ACC112 (cell line): ENCODE measurements around the gene UBD.

Experiments used
- H2AFZ ChIP-seq: fragments of 200-600 bp; sonication (generic); one replicate; pipeline ENCODE4 v1.6.0; 2017; ENCODE audit warnings: antibody characterized with exemption, low read length; ENCODE audit not compliant: unreplicated experiment
- H3K27ac ChIP-seq: fragments of 200-600 bp; sonication (generic); 2 replicates; pipeline ENCODE4 v1.5.1; 2014; ENCODE audit warnings: low read depth, mild to moderate bottlenecking, antibody characterized with exemption, low read length, moderate library complexity
- H3K27me3 ChIP-seq: fragments of 200-600 bp; sonication (generic); 2 replicates; pipeline ENCODE4 v1.6.1; 2014; ENCODE audit warnings: mild to moderate bottlenecking, antibody characterized with exemption, low read length, moderate library complexity, mixed read lengths; ENCODE audit not compliant: insufficient read depth
- H3K36me3 ChIP-seq: fragments of 200-600 bp; sonication (generic); 2 replicates; pipeline ENCODE4 v1.6.1; 2016; ENCODE audit warnings: mild to moderate bottlenecking, antibody characterized with exemption, low read length, moderate library complexity, mixed read lengths; ENCODE audit not compliant: insufficient read depth
- H3K4me1 ChIP-seq: fragments of 200-600 bp; sonication (generic); one replicate; pipeline ENCODE4 v1.6.1; 2016; ENCODE audit warnings: low read length, mixed read lengths; ENCODE audit not compliant: insufficient read depth, unreplicated experiment, control insufficient read depth
- H3K4me3 ChIP-seq: fragments of 200-600 bp; sonication (generic); 2 replicates; pipeline ENCODE4 v1.5.1; 2014; ENCODE audit warnings: mild to moderate bottlenecking, low read depth, low read length
- H3K79me2 ChIP-seq: fragments of 200-600 bp; sonication (generic); one replicate; pipeline ENCODE4 v1.6.0; 2016; ENCODE audit warnings: low read length; ENCODE audit not compliant: control insufficient read depth, unreplicated experiment, insufficient read depth

UBD gene

DNA sequence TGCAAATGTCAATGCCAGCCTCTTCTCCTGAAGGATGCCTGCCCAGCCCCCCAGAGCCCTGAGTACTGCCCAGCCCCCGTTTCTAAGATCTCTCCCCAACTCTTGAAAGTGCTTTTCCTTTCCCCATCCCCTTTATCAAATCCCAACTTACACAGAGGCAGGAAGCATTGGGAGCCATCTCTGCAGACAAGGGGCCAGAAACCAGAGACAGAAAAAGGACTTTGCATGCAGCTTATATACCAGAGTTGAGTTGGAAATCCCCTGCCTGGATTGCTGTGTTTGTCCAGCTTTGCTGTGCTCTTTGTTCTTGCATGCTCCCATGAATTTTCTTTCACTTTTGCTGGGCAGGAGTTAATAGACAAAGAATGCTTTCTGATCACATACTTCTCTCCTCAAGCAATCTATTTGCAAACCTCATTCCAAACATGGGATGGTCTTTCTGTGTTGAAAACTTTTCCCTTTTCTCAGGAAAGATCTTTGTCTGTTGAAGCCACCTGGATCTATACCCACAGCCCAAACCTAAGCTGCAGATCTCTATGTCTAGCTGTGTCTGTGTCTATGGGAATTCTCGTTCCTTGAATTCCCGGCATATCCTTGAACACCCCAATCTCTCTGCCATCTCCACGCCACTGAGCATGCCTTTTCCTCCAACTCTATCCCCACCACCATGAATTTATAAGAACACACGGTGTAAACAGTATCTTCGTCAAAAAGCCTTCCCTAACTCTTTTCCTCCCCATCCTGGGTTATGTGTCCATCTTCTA lies at the start of gene UBD:
TSS of gene UBD (minus strand) at position 209 of the 764 bp plus-strand sequence. CDS start at position 178, 31 bp downstream.
- no peaks in the 10 kb centered on the region for H3K4me1 ChIP-seq
- no peaks in the 10 kb centered on the region for H3K79me2 ChIP-seq
- H3K27me3 ChIP-seq = peaks cover 59% of the 10 kb centered on the region
- no peaks in the 10 kb centered on the region for H3K36me3 ChIP-seq
- no peak within 1 kb of the TSS for H2AFZ ChIP-seq
- H3K27ac ChIP-seq = no peak within 1 kb of the TSS
- no peak within 1 kb of the TSS for H3K4me3 ChIP-seq

DNA sequence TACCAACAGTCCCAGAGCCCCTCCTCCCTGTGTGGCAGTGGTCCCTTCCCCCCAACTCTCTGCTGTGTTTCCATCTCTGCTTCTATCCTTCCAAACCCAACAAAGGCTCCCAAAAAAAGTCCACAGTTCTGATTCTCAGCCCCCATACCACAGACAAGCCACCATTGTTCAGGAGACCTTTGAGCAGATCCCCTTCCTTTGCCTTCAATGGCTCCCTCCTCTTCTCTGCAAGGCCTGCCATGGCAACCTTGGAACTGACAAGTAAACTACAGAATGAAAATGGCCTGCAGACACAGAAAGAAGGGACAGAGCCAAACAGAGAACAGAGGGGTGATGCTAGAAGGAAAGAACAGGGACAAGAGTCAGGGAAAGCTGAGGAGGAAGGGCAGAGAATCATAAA lies 48.6 kb upstream of the UBD start:
- Histone ChIP-seq H3K27ac (no peak overlapping the region), H3K4me1 (no peaks in the 10 kb centered on the region), H3K79me2 (no peaks in the 10 kb centered on the region), H2AFZ (no peak overlapping the region), H3K36me3 (peaks cover 17% of the 10 kb centered on the region; the same call in 1 of the 2 replicates), H3K27me3 (no peaks in the 10 kb centered on the region), H3K4me3 (no peak overlapping the region)

DNA sequence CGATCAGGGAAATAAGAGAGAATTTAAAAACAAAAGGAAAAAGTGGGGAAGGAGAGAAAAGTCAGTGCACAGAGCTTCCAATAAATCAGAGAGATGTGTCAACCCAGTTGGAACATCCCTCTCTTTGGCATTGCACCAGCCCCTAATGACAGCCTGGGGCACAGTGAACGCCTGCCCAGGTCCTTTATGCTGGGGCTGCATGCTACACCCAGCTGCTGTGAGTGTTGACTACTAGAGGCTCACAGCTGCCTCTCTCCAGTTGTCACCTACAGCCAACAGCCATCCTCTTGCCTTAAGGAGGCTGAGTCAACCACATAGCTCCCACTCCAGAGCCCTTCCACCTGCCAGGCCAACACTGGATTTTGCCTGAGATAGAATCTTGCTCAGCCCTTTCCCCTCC lies 44.4 kb upstream of the UBD start:
- Histone ChIP-seq H3K36me3 (peaks cover 7% of the 10 kb centered on the region), H3K4me1 (no peaks in the 10 kb centered on the region), H3K27ac (no peak overlapping the region), H3K27me3 (no peaks in the 10 kb centered on the region), H3K79me2 (no peaks in the 10 kb centered on the region), H3K4me3 (no peak overlapping the region), H2AFZ (no peak overlapping the region)

DNA sequence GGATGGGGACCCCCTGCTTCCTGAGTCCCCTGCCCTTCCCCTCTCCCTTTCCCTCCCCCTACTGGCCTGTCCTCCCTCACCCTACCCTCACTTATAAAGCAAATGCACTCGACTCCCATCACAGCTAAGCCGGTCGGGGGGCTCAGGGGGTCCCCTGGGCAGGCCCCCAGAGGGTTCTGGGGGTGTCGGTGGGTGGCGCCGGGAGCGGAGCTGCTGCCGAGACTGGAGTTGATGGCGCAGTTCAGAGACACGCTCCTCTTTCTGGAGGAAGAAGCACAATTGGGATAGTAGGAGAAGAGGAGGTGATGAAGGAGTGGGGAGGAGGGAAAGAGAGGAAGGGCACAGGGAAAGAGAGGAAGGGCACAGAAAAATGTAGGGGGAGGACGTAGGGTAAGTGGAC lies 43.9 kb upstream of the UBD start:
- no peaks in the 10 kb centered on the region for H3K27me3 ChIP-seq
- H3K4me3 ChIP-seq = no peak overlapping the region
- H3K27ac ChIP-seq = no peak overlapping the region
- peaks cover 7% of the 10 kb centered on the region for H3K36me3 ChIP-seq
- H3K4me1 ChIP-seq = no peaks in the 10 kb centered on the region
- H2AFZ ChIP-seq = no peak overlapping the region
- H3K79me2 ChIP-seq = no peaks in the 10 kb centered on the region

DNA sequence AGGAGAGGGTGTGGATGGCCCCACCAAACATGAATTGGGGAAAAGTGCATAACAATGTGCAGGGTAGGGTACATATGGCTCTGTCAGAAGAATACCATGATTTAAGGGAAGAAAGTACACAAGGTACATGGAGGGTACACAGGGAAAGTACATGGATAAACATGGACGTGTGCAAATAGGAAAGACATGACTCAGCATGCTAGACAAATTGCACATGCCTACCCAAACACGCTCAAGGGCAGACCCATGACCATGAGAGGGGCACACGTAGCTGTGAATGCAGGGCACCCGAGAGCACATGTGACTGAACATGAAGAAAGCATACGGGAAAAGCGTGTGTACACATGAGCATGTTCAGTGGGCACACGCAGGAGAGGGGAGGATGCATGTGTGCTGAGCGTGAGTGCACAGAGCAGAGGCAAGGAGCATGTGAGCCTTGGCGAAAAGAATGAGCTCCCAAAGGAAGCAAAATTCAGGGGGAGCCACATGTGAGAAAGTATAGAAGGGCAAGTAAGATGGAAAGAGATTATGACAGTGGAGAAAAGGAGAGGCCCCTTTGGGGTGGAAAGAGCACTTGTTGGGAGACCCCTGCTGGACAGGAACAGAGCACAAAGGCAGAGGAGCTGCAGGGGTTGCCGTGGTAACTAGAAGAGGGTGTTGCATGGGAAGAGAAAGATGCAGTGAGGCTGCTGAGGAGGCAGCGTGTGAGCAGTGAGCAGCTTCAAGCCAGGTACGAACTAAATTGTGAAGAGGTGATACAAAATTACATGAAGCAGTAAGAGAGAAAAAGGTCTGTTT lies 43.2 kb upstream of the UBD start:
- Histone ChIP-seq H2AFZ (no peak overlapping the region), H3K27ac (no peak overlapping the region), H3K36me3 (peaks cover 7% of the 10 kb centered on the region)

DNA sequence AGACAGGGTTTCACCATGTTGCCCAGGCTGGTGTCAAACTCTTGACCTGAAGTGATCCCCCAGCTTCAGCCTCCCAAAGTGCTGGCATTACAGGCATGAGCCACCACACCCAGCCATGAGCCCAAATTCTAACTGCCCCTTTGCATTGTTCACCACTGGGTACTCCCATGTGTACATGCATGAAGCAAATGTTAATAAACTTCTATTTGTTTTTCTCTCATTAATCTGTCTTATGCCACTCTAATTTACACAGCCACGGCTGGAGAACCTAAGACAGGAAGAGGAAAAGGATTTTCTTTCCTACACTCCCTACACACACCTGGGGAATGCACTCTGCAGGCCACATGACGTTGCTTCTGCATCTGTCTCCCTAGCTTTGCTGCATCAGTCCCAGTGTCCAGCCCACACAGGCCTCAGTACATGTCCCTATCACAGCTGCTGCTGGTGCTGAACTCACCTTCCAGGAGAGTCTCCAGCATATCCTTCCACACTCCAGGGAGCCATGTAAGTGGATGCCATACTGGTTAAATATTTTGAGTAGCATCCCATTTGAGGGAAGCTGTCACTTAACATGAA lies 38.7 kb upstream of the UBD start:
- Histone ChIP-seq H3K79me2 (no peaks in the 10 kb centered on the region), H3K36me3 (peaks cover 7% of the 10 kb centered on the region), H3K4me3 (no peak overlapping the region), H3K4me1 (no peaks in the 10 kb centered on the region), H2AFZ (no peak overlapping the region), H3K27ac (no peak overlapping the region), H3K27me3 (no peaks in the 10 kb centered on the region)

More for the DNA sequence above, 43.2 kb upstream of the UBD start:
- Histone ChIP-seq H3K27me3 (no peaks in the 10 kb centered on the region), H3K79me2 (no peaks in the 10 kb centered on the region), H3K4me1 (no peaks in the 10 kb centered on the region), H3K4me3 (no peak overlapping the region)

DNA sequence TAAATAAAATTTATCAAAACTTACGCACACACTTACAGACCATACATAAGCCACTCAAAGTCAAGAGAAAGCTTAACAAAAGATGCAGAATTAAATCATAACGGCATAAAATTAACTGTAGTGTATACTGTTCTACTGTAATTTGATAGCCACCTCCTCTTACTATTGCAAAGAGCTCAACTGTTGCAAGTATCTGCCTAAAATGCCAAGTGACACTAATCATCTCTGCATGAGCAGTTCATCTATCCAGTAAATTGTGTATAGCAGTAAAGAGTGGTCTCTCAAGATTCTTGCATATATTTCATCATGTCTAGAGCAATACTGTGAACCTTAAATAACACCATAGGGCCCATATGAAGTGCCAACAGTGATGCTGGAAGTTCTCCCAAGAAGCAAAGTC lies 37.7 kb upstream of the UBD start:
- no peaks in the 10 kb centered on the region for H3K4me1 ChIP-seq
- H3K36me3 ChIP-seq = peaks cover 4% of the 10 kb centered on the region
- peaks cover 3% of the 10 kb centered on the region; the same call in 1 of the 2 replicates for H3K27me3 ChIP-seq
- no peaks in the 10 kb centered on the region for H3K79me2 ChIP-seq
- H3K4me3 ChIP-seq = no peak overlapping the region
- H2AFZ ChIP-seq = no peak overlapping the region
- H3K27ac ChIP-seq = no peak overlapping the region

DNA sequence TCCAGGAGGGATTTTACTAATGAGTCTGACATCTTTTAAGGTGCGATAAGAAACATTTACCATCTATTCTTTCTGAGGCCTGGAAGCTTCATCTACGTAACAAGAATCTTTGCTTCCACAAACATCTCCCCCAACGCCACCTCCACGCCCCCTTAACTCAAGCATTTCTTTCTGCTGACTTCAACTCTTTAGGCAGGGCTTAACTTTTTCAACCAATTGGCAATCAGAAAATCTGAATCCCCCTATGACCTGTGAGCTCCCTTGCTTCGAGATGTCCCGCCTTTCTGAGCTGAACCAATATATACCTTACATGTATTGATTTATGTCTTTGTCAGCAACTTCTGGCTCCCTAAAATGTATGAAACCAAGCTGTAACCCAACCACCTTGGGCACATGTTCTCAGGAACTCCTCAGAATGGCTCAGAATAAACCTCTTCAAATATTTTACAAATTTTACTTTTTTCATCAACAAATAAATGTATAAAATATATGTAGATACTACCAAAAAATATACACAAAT lies 36.9 kb upstream of the UBD start:
- peaks cover 3% of the 10 kb centered on the region; the same call in 1 of the 2 replicates for H3K36me3 ChIP-seq
- H3K27me3 ChIP-seq = peaks cover 9% of the 10 kb centered on the region
- H3K4me1 ChIP-seq = no peaks in the 10 kb centered on the region
- no peak overlapping the region for H3K27ac ChIP-seq
- H3K4me3 ChIP-seq = no peak overlapping the region
- no peaks in the 10 kb centered on the region for H3K79me2 ChIP-seq
- no peak overlapping the region for H2AFZ ChIP-seq

DNA sequence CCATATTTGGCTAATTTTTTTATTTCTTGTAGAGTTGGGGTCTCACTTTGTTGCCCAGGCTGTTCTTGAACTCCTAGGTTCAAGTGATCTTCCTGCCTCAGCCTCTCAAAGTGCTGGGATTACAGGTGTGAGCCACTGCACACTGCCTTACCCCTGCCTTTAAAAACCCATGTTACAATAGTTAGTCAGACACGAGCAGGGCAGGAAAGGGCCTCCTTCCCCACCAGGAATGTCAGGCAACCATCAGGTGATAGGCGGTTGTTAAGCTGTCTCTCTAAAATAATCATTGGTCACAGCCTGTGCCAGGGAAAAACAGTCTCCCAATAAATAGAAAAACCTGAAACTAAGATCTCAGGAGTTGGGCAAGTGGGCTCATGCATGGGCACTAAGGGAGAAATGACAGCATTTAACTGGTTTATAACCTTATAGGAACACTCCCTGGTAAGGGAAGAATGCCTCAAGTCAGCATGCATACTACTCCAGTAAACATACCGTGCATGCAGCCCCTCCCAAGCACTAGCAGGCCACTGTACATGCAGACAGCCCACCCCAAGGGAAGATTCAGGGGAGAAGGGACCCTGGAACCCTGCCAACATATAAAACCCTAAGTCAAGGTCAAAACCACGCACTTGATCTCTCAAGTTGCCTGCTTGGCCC lies 33.8 kb upstream of the UBD start:
- Histone ChIP-seq H3K4me1 (no peaks in the 10 kb centered on the region), H3K27me3 (peaks cover 13% of the 10 kb centered on the region), H3K4me3 (no peak overlapping the region), H2AFZ (no peak overlapping the region), H3K36me3 (no peaks in the 10 kb centered on the region), H3K79me2 (no peaks in the 10 kb centered on the region), H3K27ac (no peak overlapping the region)

DNA sequence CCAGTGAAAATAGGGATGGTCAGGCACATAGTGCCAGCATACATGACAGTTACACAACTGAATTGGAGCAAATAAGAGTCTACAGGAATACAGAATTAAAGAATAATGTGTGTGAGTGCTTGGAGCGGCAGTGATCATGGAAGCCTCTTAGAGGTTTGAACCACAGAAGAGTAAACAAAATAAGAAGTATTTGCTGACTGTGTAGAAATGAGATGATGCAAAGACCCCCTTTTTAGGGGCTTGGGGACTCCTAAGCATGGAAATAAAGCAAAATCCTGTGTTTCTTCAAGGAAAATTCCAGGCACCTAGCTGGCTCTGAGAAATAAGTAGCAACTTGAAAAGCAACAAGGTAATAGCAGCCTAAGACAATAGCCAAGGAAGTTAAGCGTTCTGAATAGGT lies 32.1 kb upstream of the UBD start:
- no peak overlapping the region for H2AFZ ChIP-seq
- H3K27ac ChIP-seq = no peak overlapping the region
- H3K79me2 ChIP-seq = no peaks in the 10 kb centered on the region
- H3K4me1 ChIP-seq = no peaks in the 10 kb centered on the region
- no peak overlapping the region for H3K4me3 ChIP-seq
- peaks cover 19% of the 10 kb centered on the region for H3K27me3 ChIP-seq
- no peaks in the 10 kb centered on the region for H3K36me3 ChIP-seq
